Activated CD8-positive, alpha-beta T cell treated with anti-CD3 and anti-CD28 coated beads, Interleukin-2, amount 10 ng/mL, durations not matched to agents 7 days and 5 days (primary cell): Measurements from ENCODE around the gene RNF145. TPM values are rescaled to one million over a fixed set of nuclear protein-coding genes. Genes with fewer than 3 reads are reported as not detected.
A peak's percentile ranks its signal among the peaks of the same experiment; 100 is the strongest.

Source experiments
- ATAC-seq: fragments of 150-1000 bp; cut with Tn5 transposase; one replicate; pipeline ENCODE4 v1.10.0; 2021; ENCODE audit warnings: moderate library complexity
- CTCF ChIA-PET: fragments of 350-600 bp; sonication (Branson Sonifier 250); formaldehyde crosslinking; loops from one replicate; lab custom pipeline; 2021; ENCODE audit warnings: antibody characterized with exemption; lab: Charles Lee
- POLR2A ChIA-PET: fragments of 350-600 bp; sonication (Branson Sonifier 250); formaldehyde crosslinking; loops from one replicate; lab custom pipeline; 2021; ENCODE audit warnings: antibody characterized with exemption; lab: Charles Lee
- DNase-seq: peaks from one replicate; pipeline ENCODE4 v3.0.0-alpha.2; 2020
- H3K27ac Mint-ChIP-seq: one replicate; pipeline ENCODE4 v1.8.0; 2021; ENCODE audit warnings: mild to moderate bottlenecking, mixed read lengths
- H3K27me3 Mint-ChIP-seq: one replicate; pipeline ENCODE4 v1.8.0; 2021; ENCODE audit warnings: low read depth, mixed read lengths
- H3K36me3 Mint-ChIP-seq: one replicate; pipeline ENCODE4 v1.8.0; 2021; ENCODE audit warnings: low read depth, mixed read lengths
- H3K4me1 Mint-ChIP-seq: one replicate; pipeline ENCODE4 v1.8.0; 2021; ENCODE audit warnings: low read depth, mixed read lengths
- H3K4me3 Mint-ChIP-seq: one replicate; pipeline ENCODE4 v1.8.0; 2021; ENCODE audit warnings: mild to moderate bottlenecking, mixed read lengths
- H3K9me3 Mint-ChIP-seq: one replicate; pipeline ENCODE4 v1.8.0; 2022; ENCODE audit warnings: mixed read lengths; ENCODE audit not compliant: insufficient read depth
- total RNA-seq, 2 experiments: library from RNA; stranded (reverse); gene quantifications; one replicate each; pipeline ENCODE4 v1.2.3, GENCODE V29; 2021

Gene RNF145
- total RNA-seq, 2 experiments from 2014 or later, result 140 to 143 TPM

GRCh38 chr5:159207222-159207685, 2.1 kb downstream of the RNF145 start:
- ChIA-PET POLR2A (interaction anchor here (0.6 to 2.4 kb wide), 11 partner anchors 9 to 802 kb away, joined by 3 to 29 read pairs (median 4); partner anchors contain the start of genes TTC1 and UBLCP1), CTCF (interaction anchor here (0.6 to 2.1 kb wide), 10 partner anchors 9 to 124 kb away, joined by 3 to 18 read pairs (median 4); no protein-coding TSS in a partner anchor)
- H3K4me1 Mint-ChIP-seq, result peaks cover 65% of the 10 kb centered on the region
- DNase-seq (no peak), ATAC-seq (no peak)
- H3K36me3 Mint-ChIP-seq, result peaks cover 44% of the 10 kb centered on the region
- peak overlapping the region; percentile 93 for H3K4me3 Mint-ChIP-seq
- no peaks in the 10 kb centered on the region for H3K27me3 Mint-ChIP-seq
- peak overlapping the region; percentile 97 for H3K27ac Mint-ChIP-seq
- H3K9me3 Mint-ChIP-seq, result no peaks in the 10 kb centered on the region

DNA sequence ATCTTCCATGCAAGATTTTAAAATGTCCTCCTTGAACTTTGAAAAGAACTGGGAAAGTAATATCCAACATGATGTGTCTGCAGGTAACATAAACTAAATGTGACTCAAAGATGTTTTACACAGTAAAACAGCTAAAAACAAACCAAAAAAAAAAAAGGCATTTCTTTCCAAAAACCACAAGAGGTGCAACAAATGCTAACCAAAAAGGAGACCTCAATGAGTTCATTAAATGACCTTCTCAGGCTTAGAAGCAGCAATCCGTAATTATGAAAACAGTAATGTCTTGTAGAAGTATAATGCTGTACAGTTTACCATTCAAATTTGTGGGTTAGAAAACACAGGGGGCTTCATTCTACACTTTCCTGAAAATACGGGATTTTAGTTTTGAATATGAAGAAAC, 2.5 kb downstream of the RNF145 start:
- POLR2A ChIA-PET, result interaction anchor here (1.2 to 2.4 kb wide), 3 partner anchors 8 to 802 kb away, joined by 3 to 29 read pairs (median 13); partner anchors contain the start of genes TTC1 and UBLCP1
- Mint-ChIP-seq H3K36me3 (peaks cover 45% of the 10 kb centered on the region), H3K9me3 (no peaks in the 10 kb centered on the region)

GRCh38 chr5:159206368-159206767, 3.0 kb downstream of the RNF145 start:
- ChIA-PET POLR2A (interaction anchor here (1.2 to 2.4 kb wide), 2 partner anchors 56 to 803 kb away, joined by 3 to 13 read pairs; partner anchors contain the start of genes TTC1 and UBLCP1), CTCF (interaction anchor here (0.8 to 1.6 kb wide), 4 partner anchors 12 to 99 kb away, joined by 3 to 5 read pairs (median 3); no protein-coding TSS in a partner anchor)
- H3K27ac Mint-ChIP-seq, result peak overlapping the region; percentile 97
- no peaks in the 10 kb centered on the region for H3K9me3 Mint-ChIP-seq
- peak overlapping the region; percentile 93 for H3K4me3 Mint-ChIP-seq
- ATAC-seq, result no peak
- DNase-seq, result no peak
- H3K27me3 Mint-ChIP-seq, result no peaks in the 10 kb centered on the region
- H3K4me1 Mint-ChIP-seq, result peaks cover 58% of the 10 kb centered on the region
- peaks cover 47% of the 10 kb centered on the region for H3K36me3 Mint-ChIP-seq

More for the DNA sequence above, 2.5 kb downstream of the RNF145 start:
- H3K27me3 Mint-ChIP-seq, result no peaks in the 10 kb centered on the region
- peak overlapping the region; percentile 97 for H3K27ac Mint-ChIP-seq
- ATAC-seq, result no peak
- peaks cover 62% of the 10 kb centered on the region for H3K4me1 Mint-ChIP-seq
- CTCF ChIA-PET, result interaction anchor here (1.0 to 2.1 kb wide), 6 partner anchors 9 to 100 kb away, joined by 3 to 18 read pairs (median 4); no protein-coding TSS in a partner anchor
- peak overlapping the region; percentile 93 for H3K4me3 Mint-ChIP-seq
- no peak for DNase-seq

DNA sequence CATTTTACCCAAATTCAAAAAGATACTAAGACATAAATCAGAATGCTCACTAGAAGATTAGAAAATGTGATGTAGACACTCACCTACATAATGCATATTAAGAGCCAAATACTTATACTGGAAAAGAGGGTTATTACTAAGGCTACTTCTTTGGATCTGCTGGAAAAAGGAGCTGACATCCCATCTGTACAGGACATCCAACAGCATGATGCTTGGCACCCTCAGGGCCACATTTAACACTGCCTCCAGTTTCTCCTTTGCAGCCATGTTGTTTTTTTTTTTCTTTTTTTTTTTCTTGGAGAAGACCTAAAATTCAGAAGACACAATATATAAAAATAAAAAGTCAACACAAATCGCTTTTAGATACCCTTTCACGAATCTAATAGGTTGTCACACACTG, 6.0 kb downstream of the RNF145 start:
- H3K27me3 Mint-ChIP-seq, result no peaks in the 10 kb centered on the region
- H3K9me3 Mint-ChIP-seq, result no peaks in the 10 kb centered on the region
- H3K4me1 Mint-ChIP-seq, result peaks cover 59% of the 10 kb centered on the region
- H3K36me3 Mint-ChIP-seq, result peaks cover 57% of the 10 kb centered on the region
- no peak overlapping the region for H3K4me3 Mint-ChIP-seq
- ChIA-PET CTCF (interaction anchor here (1.0 to 2.3 kb wide), 2 partner anchors 9 to 46 kb away, joined by 3 to 8 read pairs; no protein-coding TSS in a partner anchor), POLR2A (no interaction called here)
- no peak for ATAC-seq
- no peak for DNase-seq
- no peak overlapping the region for H3K27ac Mint-ChIP-seq

DNA sequence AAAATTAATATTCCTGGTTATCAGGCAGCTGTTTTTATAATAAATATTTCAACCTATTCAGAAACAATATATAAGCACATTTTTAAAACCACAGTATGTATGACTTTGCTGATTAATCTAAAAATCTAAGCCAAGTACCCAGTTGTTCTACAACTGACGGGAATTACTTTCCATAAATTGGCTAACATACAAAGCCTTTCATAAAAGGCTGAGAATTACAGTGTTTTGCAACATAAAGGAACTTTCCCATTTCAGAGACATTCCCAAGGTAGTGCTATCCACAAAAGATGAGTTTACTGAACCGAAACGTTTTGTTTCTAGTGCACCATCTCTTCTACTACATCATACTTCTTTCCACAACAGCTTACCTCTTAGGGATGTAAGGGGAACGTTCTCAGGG, 7.2 kb downstream of the RNF145 start:
- H3K27me3 Mint-ChIP-seq, result no peaks in the 10 kb centered on the region
- H3K4me1 Mint-ChIP-seq, result peaks cover 66% of the 10 kb centered on the region
- H3K4me3 Mint-ChIP-seq, result no peak overlapping the region
- CTCF ChIA-PET, result interaction anchor here (2.3 kb wide), 1 partner anchor 45 kb away, joined by 8 read pairs; no protein-coding TSS in a partner anchor
- DNase-seq (no peak), ATAC-seq (no peak)
- H3K36me3 Mint-ChIP-seq, result peaks cover 55% of the 10 kb centered on the region
- POLR2A ChIA-PET, result no interaction called here
- no peaks in the 10 kb centered on the region for H3K9me3 Mint-ChIP-seq
- H3K27ac Mint-ChIP-seq, result no peak overlapping the region

- POLR2A ChIA-PET, result interaction anchor here (2.6 kb wide), 1 partner anchor 8 kb away, joined by 29 read pairs; no protein-coding TSS in a partner anchor
- peaks cover 64% of the 10 kb centered on the region for H3K36me3 Mint-ChIP-seq
- ATAC-seq, result no peak
These were observed 9.6 kb downstream of the RNF145 start for GRCh38 chr5:159199780-159200179.

GRCh38 chr5:159199225-159199624, 10.1 kb downstream of the RNF145 start:
- no peak for DNase-seq
- peaks cover 68% of the 10 kb centered on the region for H3K36me3 Mint-ChIP-seq
- no peak overlapping the region for H3K4me3 Mint-ChIP-seq
- ChIA-PET CTCF (interaction anchor here (1.3 to 2.2 kb wide), 4 partner anchors 8 to 213 kb away, joined by 3 to 9 read pairs (median 6); no protein-coding TSS in a partner anchor), POLR2A (interaction anchor here (1.7 to 2.6 kb wide), 2 partner anchors 9 to 30 kb away, joined by 3 to 29 read pairs; no protein-coding TSS in a partner anchor)
- peaks cover 58% of the 10 kb centered on the region for H3K4me1 Mint-ChIP-seq
- ATAC-seq, result no peak
- no peaks in the 10 kb centered on the region for H3K27me3 Mint-ChIP-seq
- H3K9me3 Mint-ChIP-seq, result no peaks in the 10 kb centered on the region
- H3K27ac Mint-ChIP-seq, result peak overlapping the region; percentile 56

More at GRCh38 chr5:159199780-159200179, 9.6 kb downstream of the RNF145 start:
- no peak for DNase-seq
- H3K4me3 Mint-ChIP-seq, result no peak overlapping the region
- CTCF ChIA-PET, result interaction anchor here (1.4 kb wide), 1 partner anchor 212 kb away, joined by 3 read pairs; no protein-coding TSS in a partner anchor
- H3K27me3 Mint-ChIP-seq, result no peaks in the 10 kb centered on the region
- H3K4me1 Mint-ChIP-seq, result peaks cover 62% of the 10 kb centered on the region
- H3K27ac Mint-ChIP-seq, result peak overlapping the region; percentile 56
- H3K9me3 Mint-ChIP-seq, result no peaks in the 10 kb centered on the region

DNA sequence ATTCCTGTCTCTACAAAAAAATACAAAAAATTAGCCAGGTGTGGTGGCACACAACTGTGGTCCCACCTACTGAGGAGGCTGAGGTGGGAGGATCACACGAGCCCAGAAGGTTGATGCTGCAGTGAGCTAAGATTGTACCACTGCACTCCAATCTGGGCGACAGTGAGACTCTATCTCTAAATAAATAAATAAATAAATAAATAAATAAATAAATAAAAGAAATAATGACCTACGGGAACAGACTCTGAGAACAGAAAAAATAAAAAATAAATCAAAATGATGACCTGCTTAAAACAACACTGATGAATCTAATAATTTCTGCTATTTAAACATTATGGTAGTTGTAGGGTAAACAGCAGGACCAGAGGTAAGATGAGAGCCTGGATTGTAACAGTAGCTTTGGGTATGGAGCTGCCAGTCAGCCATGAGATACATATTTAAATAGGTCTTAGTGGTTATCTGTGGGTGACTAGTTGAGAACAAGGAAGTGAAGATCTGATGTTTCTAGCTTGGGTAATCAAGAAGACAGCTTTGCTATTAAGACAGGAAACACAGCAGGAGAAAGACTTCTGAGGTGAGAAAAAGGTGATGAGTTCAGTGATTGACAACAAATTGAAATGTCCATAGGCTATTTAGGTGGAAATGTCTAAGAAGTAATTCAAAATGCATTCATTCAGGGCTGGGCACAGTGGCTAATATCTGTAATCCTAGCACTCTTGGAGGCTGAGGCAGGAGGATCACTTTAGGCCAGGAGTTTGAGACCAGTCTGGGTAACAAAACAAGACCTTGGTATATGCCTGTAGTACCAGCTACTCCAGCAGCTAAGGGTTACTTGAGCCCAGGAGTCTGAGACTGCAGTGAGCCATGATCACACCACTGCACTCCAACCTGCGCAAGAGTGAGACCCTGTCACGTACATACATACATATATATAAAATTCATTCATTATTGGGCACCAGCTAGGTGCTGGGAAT, 11.0 kb downstream of the RNF145 start:
- Mint-ChIP-seq H3K36me3 (peaks cover 70% of the 10 kb centered on the region), H3K4me1 (peaks cover 54% of the 10 kb centered on the region), H3K27me3 (no peaks in the 10 kb centered on the region), H3K4me3 (no peak overlapping the region), H3K27ac (peak overlapping the region; percentile 56), H3K9me3 (no peaks in the 10 kb centered on the region)
- ChIA-PET CTCF (interaction anchor here (0.8 to 2.2 kb wide), 8 partner anchors 8 to 214 kb away, joined by 3 to 9 read pairs (median 4); no protein-coding TSS in a partner anchor), POLR2A (interaction anchor here (0.7 to 2.6 kb wide), 4 partner anchors 10 to 70 kb away, joined by 3 to 29 read pairs (median 4); no protein-coding TSS in a partner anchor)
- ATAC-seq (peak; percentile 88), DNase-seq (no peak)

GRCh38 chr5:159195775-159196174, 13.6 kb downstream of the RNF145 start:
- no peaks in the 10 kb centered on the region for H3K9me3 Mint-ChIP-seq
- POLR2A ChIA-PET, result no interaction called here
- peaks cover 69% of the 10 kb centered on the region for H3K36me3 Mint-ChIP-seq
- H3K27me3 Mint-ChIP-seq, result no peaks in the 10 kb centered on the region
- H3K4me1 Mint-ChIP-seq, result peaks cover 60% of the 10 kb centered on the region
- CTCF ChIA-PET, result no interaction called here
- DNase-seq (no peak), ATAC-seq (no peak)
- H3K4me3 Mint-ChIP-seq, result no peak overlapping the region
- no peak overlapping the region for H3K27ac Mint-ChIP-seq

- POLR2A ChIA-PET, result interaction anchor here (1.3 kb wide), 1 partner anchor 17 kb away, joined by 3 read pairs; no protein-coding TSS in a partner anchor
- H3K4me1 Mint-ChIP-seq, result peaks cover 33% of the 10 kb centered on the region
- no peak overlapping the region for H3K27ac Mint-ChIP-seq
- H3K4me3 Mint-ChIP-seq, result no peak overlapping the region
- H3K9me3 Mint-ChIP-seq, result no peaks in the 10 kb centered on the region
- ATAC-seq, result no peak
- CTCF ChIA-PET, result interaction anchor here (0.7 to 2.2 kb wide), 5 partner anchors 9 to 1840 kb away, joined by 3 to 9 read pairs (median 3); no protein-coding TSS in a partner anchor
- no peak for DNase-seq
- no peaks in the 10 kb centered on the region for H3K27me3 Mint-ChIP-seq
- H3K36me3 Mint-ChIP-seq, result peaks cover 63% of the 10 kb centered on the region
These were observed 19.2 kb downstream of the RNF145 start for GRCh38 chr5:159190170-159190569.

DNA sequence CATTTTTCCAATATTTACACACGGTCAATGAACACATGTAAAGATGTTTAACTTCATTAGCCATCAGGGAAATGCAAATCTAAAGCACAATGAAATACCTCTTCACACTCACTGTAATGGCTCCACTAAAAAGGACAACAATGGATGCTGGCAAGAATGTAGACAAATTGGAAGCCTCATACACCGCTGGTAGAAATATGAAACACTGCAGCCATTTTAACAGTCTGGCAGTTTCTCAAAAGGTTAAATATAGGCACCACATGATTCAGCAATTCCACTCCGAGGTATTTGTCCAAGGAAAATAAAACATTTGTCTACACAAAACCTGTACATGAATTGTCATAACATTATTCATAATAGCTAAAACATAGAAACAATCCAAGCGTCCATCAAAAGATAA, 20.0 kb downstream of the RNF145 start:
- ATAC-seq, result no peak
- Mint-ChIP-seq H3K27ac (no peak overlapping the region), H3K4me3 (no peak overlapping the region), H3K27me3 (no peaks in the 10 kb centered on the region), H3K4me1 (peaks cover 32% of the 10 kb centered on the region), H3K9me3 (no peaks in the 10 kb centered on the region), H3K36me3 (peaks cover 61% of the 10 kb centered on the region)
- no peak for DNase-seq
- ChIA-PET CTCF (interaction anchor here (1.2 to 2.2 kb wide), 3 partner anchors 9 to 33 kb away, joined by 3 to 9 read pairs (median 4); no protein-coding TSS in a partner anchor), POLR2A (no interaction called here)
